OCI-LY1 (cell line): ENCODE measurements around the gene RNASE8.

Source experiments
- EZH2 ChIP-seq: fragments of 200-600 bp; sonication (generic), shearing (Covaris generic); IDR thresholded peaks from 2 replicates; pipeline ENCODE4 v1.8.0; 2017; ENCODE audit warnings: borderline replicate concordance, mixed run types, mild to moderate bottlenecking, antibody characterized with exemption, low read length, moderate library complexity, mixed read lengths
- TF ChIP-seq, protein P1 (sequence below): fragments of 200-600 bp; sonication (generic), shearing (Covaris generic); IDR thresholded peaks from 2 replicates; pipeline ENCODE4 v1.5.1; 2017; ENCODE audit warnings: mild to moderate bottlenecking, antibody characterized with exemption, low read length, moderate library complexity, mixed read lengths

DNA sequence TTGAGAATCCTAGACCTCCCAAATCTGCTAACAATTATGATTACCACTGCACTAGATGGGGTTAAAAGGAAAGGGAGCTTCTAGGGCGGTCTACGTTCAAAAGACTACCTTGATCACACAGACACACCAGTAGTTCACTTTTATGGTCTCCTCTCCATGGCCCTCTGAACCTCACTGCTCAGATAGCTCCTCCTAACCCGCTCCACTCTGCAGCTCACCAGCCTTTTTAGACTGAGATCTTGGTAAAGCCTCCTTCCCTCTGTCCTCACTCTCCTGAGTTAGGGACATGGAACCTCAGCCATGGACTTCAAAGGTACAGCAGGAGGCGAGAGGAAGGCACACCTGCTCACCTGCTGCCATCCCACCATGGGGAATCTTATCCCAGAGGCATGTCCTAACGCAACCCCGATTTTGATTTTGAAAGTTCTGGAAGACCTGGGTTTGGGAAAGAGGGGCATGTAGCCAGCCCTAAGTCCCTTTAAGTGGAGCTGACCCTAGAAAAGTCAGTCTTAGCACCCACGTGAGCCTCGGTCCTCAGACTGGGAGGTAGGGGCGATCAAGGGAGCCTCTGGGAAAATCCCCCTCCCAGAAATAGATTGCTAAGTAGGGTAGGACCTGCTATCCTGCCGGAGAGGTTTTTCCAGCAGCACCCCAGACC is 39.5 kb downstream of the RNASE8 start:
- TF ChIP-seq, protein P1, sequence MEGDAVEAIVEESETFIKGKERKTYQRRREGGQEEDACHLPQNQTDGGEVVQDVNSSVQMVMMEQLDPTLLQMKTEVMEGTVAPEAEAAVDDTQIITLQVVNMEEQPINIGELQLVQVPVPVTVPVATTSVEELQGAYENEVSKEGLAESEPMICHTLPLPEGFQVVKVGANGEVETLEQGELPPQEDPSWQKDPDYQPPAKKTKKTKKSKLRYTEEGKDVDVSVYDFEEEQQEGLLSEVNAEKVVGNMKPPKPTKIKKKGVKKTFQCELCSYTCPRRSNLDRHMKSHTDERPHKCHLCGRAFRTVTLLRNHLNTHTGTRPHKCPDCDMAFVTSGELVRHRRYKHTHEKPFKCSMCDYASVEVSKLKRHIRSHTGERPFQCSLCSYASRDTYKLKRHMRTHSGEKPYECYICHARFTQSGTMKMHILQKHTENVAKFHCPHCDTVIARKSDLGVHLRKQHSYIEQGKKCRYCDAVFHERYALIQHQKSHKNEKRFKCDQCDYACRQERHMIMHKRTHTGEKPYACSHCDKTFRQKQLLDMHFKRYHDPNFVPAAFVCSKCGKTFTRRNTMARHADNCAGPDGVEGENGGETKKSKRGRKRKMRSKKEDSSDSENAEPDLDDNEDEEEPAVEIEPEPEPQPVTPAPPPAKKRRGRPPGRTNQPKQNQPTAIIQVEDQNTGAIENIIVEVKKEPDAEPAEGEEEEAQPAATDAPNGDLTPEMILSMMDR, result no peak
- no peak for TF ChIP-seq EZH2
